ENCODE results near the gene AGTPBP1.
"Not testable (repeated sequence)": the region's sequence is repeated elsewhere in the genome, so short reads cannot be mapped to it uniquely, and the experiment has no call there.

- TF ChIP-seq CTCF, POLR2A, EP300 (IDR thresholded peaks at IDR 0.05): not testable (repeated sequence)
Measured at GRCh38 chr9:85786116-85786515, 44.4 kb upstream of the AGTPBP1 start.
